ENCODE measurements around the gene FYB1.

FYB1 gene

GRCh38 chr5:39201781-39202596 lies 17.4 kb downstream of the FYB1 start:
- no peak for TF ChIP-seq CTCF (conservative IDR thresholded peaks at IDR 0.05; ENCODE audit: control insufficient read depth, insufficient read depth, low read depth, low read length)
- DNase-seq (ENCODE audit: low read depth) = no peak
- H3K4me3 ChIP-seq (ENCODE audit: control insufficient read depth, low read depth, low read length) = no peak overlapping the region

DNA sequence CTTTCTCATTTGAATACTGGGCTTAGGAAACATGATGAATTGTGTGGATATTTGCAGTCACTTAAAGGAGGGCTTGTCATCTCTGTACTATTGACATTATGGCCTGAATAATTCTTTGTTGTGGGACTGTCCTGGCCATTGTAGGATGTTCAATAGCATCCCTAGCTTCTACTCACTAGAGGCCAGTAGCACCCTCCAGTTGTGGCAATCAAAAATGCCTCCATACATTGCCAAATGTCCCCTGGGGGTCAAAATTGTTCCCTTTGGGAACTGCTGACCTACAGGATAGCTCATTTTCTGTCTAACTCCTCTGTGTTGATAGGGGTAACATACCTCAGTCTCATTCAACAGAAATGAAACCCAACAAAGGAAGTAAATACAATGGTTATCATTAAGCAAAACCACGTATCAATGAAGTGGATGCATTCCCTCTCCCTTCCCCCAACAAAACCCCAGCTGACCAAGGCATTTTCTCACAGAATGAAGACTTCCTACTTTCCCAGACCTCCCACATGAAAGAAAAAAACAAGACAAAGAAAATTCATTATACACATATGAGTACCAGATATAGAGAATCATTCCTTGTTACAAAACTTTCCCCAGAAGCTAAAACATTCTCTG lies 18.1 kb downstream of the FYB1 start:
- no peak for DNase-seq (ENCODE audit: low read depth)
- TF ChIP-seq CTCF (conservative IDR thresholded peaks at IDR 0.05; ENCODE audit: control insufficient read depth, insufficient read depth, low read depth, low read length) = no peak
- no peak overlapping the region for H3K4me3 ChIP-seq (ENCODE audit: control insufficient read depth, low read depth, low read length)

DNA sequence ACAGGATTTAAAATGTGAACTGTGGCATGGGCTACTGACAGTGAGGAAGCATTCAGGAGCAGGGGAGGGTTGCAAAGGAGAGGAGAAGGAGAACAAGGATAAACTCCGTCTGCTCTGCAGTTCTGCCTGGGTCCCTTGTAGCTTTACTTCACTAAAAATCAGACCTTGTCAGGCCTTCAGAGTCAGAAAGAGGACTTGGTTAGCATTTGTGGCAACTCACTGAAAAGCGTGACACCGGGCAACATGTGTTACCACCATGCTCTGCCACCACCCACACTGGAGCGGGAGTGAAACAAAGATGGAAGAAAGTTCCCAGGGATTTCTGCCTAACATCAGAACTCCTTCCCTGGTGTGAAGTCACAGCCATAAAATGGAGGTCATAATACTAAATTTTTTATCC lies 19.3 kb downstream of the FYB1 start:
- no peak overlapping the region for H3K4me3 ChIP-seq (ENCODE audit: control insufficient read depth, low read depth, low read length)
- DNase-seq (ENCODE audit: low read depth) = no peak
- TF ChIP-seq CTCF (conservative IDR thresholded peaks at IDR 0.05; ENCODE audit: control insufficient read depth, insufficient read depth, low read depth, low read length) = no peak

- DNase-seq (ENCODE audit: low read depth) = no peak
- H3K4me3 ChIP-seq (ENCODE audit: control insufficient read depth, low read depth, low read length) = no peak overlapping the region
- no peak for TF ChIP-seq CTCF (conservative IDR thresholded peaks at IDR 0.05; ENCODE audit: control insufficient read depth, insufficient read depth, low read depth, low read length)
Observed at GRCh38 chr5:39199335-39199734, 20.0 kb downstream of the FYB1 start.

GRCh38 chr5:39198127-39198526 lies 21.2 kb downstream of the FYB1 start:
- no peak overlapping the region for H3K4me3 ChIP-seq (ENCODE audit: control insufficient read depth, low read depth, low read length)
- no peak for DNase-seq (ENCODE audit: low read depth)
- no peak for TF ChIP-seq CTCF (conservative IDR thresholded peaks at IDR 0.05; ENCODE audit: control insufficient read depth, insufficient read depth, low read depth, low read length)

GRCh38 chr5:39197556-39197955 lies 21.8 kb downstream of the FYB1 start:
- DNase-seq (ENCODE audit: low read depth) = no peak
- H3K4me3 ChIP-seq (ENCODE audit: control insufficient read depth, low read depth, low read length) = no peak overlapping the region
- no peak for TF ChIP-seq CTCF (conservative IDR thresholded peaks at IDR 0.05; ENCODE audit: control insufficient read depth, insufficient read depth, low read depth, low read length)
